T follicular helper cell (primary cell): Measurements from ENCODE around the gene ACE2.

Source experiments
- DNase-seq: peaks from one replicate; pipeline ENCODE4 v3.0.0-alpha.2; 2020; ENCODE audit warnings: low read depth

Gene ACE2

GRCh38 chrX:15574017-15574416 is 26.7 kb downstream of the ACE2 start:
- DNase-seq: no peak

- no peak for DNase-seq
Measured at GRCh38 chrX:15570145-15570544, 30.6 kb downstream of the ACE2 start.

- no peak for DNase-seq
Measured at GRCh38 chrX:15567886-15568616, 32.7 kb downstream of the ACE2 start.

GRCh38 chrX:15567267-15567666 is 33.5 kb downstream of the ACE2 start:
- no peak for DNase-seq

GRCh38 chrX:15566244-15566643 is 34.5 kb downstream of the ACE2 start:
- no peak for DNase-seq

- no peak for DNase-seq
Measured at GRCh38 chrX:15564981-15565579, 35.7 kb downstream of the ACE2 start.

- no peak for DNase-seq
Measured at GRCh38 chrX:15563056-15563455, 37.7 kb downstream of the ACE2 start.

GRCh38 chrX:15560924-15561323 is 39.8 kb downstream of the ACE2 start:
- no peak for DNase-seq

- no peak for DNase-seq
Measured at GRCh38 chrX:15559227-15559626, 41.5 kb downstream of the ACE2 start.

- DNase-seq: no peak
Measured at GRCh38 chrX:15549189-15550012, 51.4 kb downstream of the ACE2 start.

- no peak for DNase-seq
Measured at GRCh38 chrX:15547356-15547755, 53.4 kb downstream of the ACE2 start.

- DNase-seq: no peak
Measured at GRCh38 chrX:15546745-15547144, 54.0 kb downstream of the ACE2 start.

GRCh38 chrX:15530318-15530717 is 70.4 kb downstream of the ACE2 start:
- no peak for DNase-seq

- DNase-seq: no peak
Measured at GRCh38 chrX:15529165-15529564, 71.6 kb downstream of the ACE2 start.

GRCh38 chrX:15525664-15526416 is 74.9 kb downstream of the ACE2 start:
- DNase-seq: no peak

- no peak for DNase-seq
Measured at GRCh38 chrX:15524417-15524816, 76.3 kb downstream of the ACE2 start.

- no peak for DNase-seq
Measured at GRCh38 chrX:15523088-15523487, 77.7 kb downstream of the ACE2 start.

GRCh38 chrX:15522464-15522863 is 78.3 kb downstream of the ACE2 start:
- DNase-seq: no peak

- DNase-seq: no peak
Measured at GRCh38 chrX:15515931-15516330, 84.8 kb downstream of the ACE2 start.

- no peak for DNase-seq
Measured at GRCh38 chrX:15514279-15514678, 86.5 kb downstream of the ACE2 start.

- no peak for DNase-seq
Measured at GRCh38 chrX:15512401-15512965, 88.3 kb downstream of the ACE2 start.

- no peak for DNase-seq
Measured at GRCh38 chrX:15511563-15511962, 89.2 kb downstream of the ACE2 start.
